ENCODE measurements around the gene TDRD12. TPM values are rescaled to one million over a fixed set of nuclear protein-coding genes. Genes with fewer than 3 reads are reported as not detected.
"Not testable (repeated sequence)": the region's sequence is repeated elsewhere in the genome, so short reads cannot be mapped to it uniquely, and the experiment has no call there.

TDRD12 gene
- total RNA-seq, 1 donor from 2014 or later = 0.25 TPM

- peak; percentile 51 for DNase-seq (ENCODE audit: low read depth)
Measured at GRCh38 chr19:32691952-32692726, 27.4 kb upstream of the TDRD12 start.

DNA sequence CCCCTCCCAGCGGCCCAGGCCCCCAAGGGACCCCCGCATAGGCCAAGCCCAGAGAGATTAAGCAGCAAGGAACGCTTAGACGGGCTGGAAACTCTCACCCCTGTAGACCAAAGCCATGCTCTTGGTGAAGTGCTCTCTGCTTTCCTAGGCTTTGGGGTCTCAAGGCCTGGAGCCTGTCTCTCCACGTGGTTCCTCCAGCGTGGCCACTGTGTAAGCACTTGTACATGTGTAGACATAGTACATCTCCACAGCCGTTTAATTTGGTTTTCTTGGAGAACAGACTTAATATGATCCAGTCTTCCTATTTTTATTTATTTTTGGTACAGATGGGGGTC lies 26.9 kb upstream of the TDRD12 start:
- DNase-seq (ENCODE audit: low read depth) = no peak

DNA sequence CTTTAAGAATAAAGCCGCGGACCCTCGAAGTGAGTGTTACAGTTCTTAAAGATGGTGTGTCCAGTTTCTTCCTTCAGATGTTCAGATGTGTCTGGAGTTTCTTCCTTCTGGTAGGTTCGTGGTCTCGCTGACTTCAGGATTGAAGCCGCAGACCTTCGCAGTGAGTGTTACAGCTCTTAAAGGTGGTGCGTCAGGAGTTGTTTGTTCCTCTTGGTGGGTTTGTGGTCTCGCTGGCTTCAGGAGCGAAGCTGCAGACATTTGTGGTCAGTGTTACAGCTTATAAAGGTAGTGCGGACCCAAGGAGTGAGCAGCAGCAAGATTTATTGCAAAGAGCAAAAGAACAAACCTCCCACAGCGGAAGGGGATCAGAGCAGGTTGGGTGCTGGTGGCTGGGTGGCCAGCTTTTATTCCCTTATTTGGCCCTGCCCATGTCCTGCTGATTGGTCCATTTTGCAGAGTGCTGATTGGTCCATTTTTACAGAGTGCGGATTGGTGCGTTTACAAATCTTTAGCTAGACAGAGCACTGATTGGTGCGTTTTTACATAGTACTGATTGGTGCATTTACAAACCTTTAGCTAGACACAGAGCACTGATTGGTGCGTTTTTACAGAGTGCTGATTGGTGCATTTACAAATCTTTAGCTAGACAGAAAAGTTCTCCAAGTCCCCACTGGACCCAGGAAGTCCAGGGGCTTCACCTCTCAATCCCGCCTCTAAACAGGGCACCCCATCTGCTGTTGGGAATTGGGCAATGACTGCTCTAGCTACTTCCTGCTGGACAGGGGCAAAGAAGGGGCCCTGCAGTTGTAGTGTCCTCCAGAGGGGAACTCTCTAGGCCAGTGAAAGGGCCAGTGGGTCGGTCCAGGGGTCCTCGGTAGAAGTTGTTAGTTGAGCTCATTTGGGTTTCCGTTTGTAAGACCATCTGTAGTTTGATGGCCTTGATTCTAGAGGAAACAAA lies 26.1 kb upstream of the TDRD12 start:
- not testable (repeated sequence) for DNase-seq (ENCODE audit: low read depth)

DNA sequence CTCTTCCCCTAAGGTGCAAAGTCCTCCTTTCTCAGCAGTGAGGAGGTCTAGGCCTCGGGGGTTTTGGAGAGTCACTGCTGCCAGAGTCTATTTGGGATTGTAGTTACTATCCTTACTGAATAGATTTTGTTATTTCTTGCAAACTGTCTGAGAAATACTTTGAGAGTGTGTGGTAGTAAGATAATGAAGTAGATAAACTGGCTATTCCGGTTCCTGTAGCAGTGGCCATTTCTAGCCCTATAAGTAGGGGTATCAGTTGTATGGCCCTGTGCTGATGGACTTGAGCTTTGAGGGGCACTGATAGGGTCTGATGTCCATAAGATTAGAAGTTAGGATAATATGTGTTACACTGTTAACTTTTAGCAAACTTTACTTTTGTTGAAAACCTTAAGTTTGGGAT lies 25.3 kb upstream of the TDRD12 start:
- DNase-seq (ENCODE audit: low read depth) = not testable (repeated sequence)

- DNase-seq (ENCODE audit: low read depth) = not testable (repeated sequence)
Measured at GRCh38 chr19:32694851-32695250, 24.7 kb upstream of the TDRD12 start.

DNA sequence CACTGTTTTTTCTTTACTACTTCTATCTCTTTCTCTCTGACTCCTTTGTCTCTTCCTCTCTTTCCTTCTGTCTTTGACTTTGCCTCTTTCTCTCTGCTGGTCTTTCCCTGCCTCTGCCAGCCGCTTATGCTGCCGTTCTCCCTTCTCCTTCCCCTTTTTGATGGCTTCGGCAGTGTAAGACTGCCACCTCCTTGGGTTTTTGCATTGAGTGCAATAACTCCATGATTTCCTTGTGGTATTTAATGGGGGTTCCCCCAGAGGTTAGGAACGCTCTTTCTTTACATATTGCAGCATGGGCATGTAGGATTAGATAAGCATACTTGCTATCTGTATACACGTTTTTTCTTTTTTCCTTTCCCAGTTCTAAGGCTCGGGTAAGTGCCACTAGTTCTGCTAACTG lies 24.1 kb upstream of the TDRD12 start:
- not testable (repeated sequence) for DNase-seq (ENCODE audit: low read depth)

DNA sequence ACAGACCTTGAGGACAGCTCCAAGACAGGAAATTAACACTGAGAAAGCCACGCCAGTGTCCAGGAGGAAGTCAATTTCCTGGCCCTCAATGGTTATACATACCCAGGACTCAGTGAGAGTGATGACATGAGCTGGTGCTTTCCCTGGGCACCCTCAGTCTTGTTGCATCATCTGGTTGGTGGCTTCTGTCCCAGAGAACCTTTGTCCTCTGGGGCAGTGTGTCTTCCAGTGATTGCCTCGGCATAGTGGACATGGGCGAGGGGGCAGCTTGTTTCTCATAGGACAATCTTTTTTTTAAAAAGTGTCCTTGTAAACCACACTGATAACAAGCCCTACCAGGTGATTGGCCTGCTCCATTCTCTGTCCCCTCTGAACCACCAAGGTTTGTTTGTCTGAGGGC lies 22.8 kb upstream of the TDRD12 start:
- not testable (repeated sequence) for DNase-seq (ENCODE audit: low read depth)

DNA sequence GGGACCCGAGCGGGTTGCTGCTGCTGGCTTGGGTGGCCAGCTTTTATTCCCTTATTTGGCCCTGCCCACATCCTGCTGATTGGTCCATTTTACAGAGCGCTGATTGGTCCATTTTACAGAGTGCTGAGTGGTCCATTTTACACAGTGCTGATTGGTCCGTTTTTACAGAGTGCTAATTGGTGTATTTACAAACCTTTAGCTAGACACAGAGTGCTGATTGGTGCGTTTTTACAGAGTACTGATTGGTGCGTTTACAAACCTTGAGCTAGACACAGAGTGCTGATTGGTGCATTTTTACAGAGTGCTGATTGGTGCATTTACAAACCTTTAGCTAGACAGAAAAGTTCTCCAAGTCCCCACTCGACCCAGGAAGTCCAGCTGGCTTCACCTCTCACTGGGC lies 19.4 kb upstream of the TDRD12 start:
- DNase-seq (ENCODE audit: low read depth) = not testable (repeated sequence)

DNA sequence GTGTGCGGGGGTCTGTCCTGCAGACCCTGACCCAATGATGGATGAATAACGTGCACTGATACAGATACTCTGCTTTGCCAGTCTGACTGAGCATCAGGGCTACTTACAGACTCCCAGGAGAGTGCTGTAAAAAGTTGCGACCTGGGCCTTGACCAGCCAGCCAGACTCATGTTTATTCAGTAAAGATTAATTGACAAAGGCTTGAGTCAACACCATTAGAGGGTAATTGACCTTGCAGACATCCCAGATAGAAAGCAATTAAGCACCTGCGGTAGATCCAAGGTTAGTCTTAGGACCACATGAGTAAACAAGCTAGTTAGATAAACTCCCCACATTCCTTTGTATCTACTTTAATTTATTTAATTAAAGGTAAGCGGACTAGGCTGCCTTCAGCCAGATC lies 17.6 kb upstream of the TDRD12 start:
- DNase-seq (ENCODE audit: low read depth) = peak; percentile 84

- DNase-seq (ENCODE audit: low read depth) = not testable (repeated sequence)
Measured at GRCh38 chr19:32704006-32704405, 15.6 kb upstream of the TDRD12 start.

DNA sequence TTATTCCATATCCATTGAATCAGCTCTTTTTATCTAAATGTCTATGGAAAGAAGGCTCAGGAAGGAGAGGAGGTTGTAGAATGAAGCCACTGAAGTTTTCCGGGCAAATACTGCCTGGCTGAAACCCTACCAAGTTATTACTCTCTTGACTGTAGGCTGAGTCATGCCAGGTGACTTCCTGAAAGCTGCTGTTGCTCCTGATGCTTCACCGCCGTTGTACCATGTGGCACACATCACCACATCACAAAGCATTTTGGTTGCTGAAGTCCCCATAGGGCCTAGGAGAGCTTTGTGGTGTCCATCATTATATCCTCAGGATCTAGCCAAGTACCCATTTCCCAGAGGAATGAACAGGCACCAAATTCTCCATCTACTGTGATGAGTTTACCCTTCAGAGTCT lies 11.1 kb upstream of the TDRD12 start:
- DNase-seq (ENCODE audit: low read depth) = no peak

- no peak for DNase-seq (ENCODE audit: low read depth)
Measured at GRCh38 chr19:32709032-32709431, 10.5 kb upstream of the TDRD12 start.

- DNase-seq (ENCODE audit: low read depth) = no peak
Measured at GRCh38 chr19:32711747-32712146, 7.8 kb upstream of the TDRD12 start.

- DNase-seq (ENCODE audit: low read depth) = not testable (repeated sequence)
Measured at GRCh38 chr19:32716203-32716602, 3.4 kb upstream of the TDRD12 start.

- no peak for DNase-seq (ENCODE audit: low read depth)
Measured at GRCh38 chr19:32717496-32717895, 2.1 kb upstream of the TDRD12 start.

- no peak for DNase-seq (ENCODE audit: low read depth)
Measured at GRCh38 chr19:32718286-32718685, 1.3 kb upstream of the TDRD12 start.

- no peak for DNase-seq (ENCODE audit: low read depth)
Measured at GRCh38 chr19:32720216-32720935, 809 bp downstream of the TDRD12 start.

DNA sequence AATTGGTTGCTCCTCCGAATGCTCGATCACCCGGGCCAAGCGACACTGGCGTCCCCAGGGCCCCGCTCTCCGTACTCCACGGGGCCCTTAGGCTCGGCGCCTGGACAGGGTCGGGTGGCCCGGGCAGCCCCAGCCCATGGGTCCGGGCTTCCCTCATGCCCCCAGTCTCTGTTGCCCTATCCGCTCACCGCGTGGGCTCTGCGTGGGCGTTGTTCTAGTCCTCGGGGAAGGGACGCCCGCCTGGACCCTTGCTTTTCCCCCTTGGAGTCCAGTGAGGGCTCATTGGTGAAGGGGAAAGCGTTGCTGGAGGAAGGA lies 1.3 kb downstream of the TDRD12 start:
- DNase-seq (ENCODE audit: low read depth) = no peak

DNA sequence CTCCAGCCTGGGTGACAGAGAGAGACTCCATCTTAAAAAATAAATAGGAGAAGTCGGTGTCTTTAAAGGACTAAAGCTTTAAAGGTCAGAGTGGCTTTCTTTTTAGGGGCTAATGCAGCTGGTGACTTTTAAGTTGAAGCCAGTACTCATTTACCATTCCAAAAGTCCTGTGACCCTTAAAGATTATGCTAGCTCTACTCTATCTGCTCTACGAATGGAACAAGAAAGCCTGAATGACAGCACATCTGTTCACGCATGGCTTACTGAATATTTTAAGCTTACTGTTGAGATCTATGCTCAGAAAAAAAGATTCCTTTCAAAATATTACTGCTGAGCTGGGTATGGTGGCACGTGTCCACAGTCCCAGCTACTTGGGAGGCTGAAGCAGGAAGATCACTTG lies 16.4 kb downstream of the TDRD12 start:
- DNase-seq (ENCODE audit: low read depth) = no peak

- DNase-seq (ENCODE audit: low read depth) = no peak
Measured at GRCh38 chr19:32743021-32743420, 23.5 kb downstream of the TDRD12 start.

DNA sequence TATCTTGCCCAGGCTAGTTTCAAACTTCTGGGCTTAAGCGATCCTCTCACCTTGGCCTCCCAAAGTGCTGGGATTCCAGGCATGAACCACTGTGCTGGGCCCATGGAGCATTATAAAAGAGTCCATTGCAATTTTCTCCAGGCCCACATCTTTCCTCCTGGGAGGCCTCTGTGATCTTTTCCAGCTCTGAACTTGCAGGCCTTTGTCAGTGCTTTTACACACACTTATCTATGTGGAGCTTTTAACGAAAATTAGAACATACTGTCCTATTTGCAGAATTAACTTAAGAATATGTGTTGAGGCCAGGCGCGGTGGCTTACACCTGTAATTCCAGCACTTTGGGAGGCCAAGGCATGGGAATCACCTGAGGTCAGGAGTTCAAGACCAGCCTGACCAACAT lies 23.9 kb downstream of the TDRD12 start:
- DNase-seq (ENCODE audit: low read depth) = no peak

GRCh38 chr19:32744555-32745325 lies 25.2 kb downstream of the TDRD12 start:
- DNase-seq (ENCODE audit: low read depth) = no peak
